ENCODE data around the gene PFKFB2.

PFKFB2 gene

DNA sequence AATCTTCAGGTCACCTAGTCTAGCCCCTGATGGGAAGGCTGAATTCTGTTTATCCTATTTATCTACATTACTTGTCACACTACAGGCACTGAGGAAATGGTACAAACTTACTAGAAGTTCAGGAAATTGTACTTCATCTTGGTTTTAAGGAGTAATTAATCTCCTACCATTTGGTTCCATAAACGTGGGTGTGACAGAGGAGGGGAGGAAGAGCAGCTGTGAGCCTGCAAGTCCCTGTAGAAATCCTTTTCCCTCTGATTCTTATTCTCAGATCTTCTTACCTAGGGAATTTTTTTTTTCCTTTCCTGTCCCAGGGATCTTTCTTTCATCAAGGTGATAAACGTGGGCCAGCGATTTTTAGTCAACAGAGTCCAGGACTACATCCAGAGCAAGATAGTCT is 14.1 kb downstream of the PFKFB2 start:
- no peak for DNase-seq (ENCODE audit: low spot score)

- DNase-seq (ENCODE audit: low spot score), result no peak
These were observed 14.6 kb downstream of the PFKFB2 start for GRCh38 chr1:207067665-207068064.

DNA sequence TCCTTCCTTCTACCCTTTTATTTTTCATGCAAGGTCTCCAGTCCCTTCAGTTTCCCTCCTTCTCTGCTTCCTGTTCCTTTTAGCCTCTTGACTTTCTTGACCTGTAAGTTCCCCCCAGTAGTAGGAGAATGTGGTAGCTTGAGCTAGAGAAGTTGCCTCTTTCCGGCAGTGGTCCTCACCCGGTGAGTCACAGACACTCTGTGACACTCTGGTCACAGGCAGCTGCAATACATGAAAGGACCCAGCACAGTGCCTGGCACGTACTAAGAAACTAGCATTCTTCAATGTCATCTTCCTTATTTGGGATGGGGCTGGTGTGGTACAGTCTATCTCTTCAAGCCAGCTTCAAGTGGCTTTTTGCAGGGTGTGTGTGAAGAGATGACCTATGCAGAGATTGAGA is 16.0 kb downstream of the PFKFB2 start:
- DNase-seq (ENCODE audit: low spot score), result no peak

DNA sequence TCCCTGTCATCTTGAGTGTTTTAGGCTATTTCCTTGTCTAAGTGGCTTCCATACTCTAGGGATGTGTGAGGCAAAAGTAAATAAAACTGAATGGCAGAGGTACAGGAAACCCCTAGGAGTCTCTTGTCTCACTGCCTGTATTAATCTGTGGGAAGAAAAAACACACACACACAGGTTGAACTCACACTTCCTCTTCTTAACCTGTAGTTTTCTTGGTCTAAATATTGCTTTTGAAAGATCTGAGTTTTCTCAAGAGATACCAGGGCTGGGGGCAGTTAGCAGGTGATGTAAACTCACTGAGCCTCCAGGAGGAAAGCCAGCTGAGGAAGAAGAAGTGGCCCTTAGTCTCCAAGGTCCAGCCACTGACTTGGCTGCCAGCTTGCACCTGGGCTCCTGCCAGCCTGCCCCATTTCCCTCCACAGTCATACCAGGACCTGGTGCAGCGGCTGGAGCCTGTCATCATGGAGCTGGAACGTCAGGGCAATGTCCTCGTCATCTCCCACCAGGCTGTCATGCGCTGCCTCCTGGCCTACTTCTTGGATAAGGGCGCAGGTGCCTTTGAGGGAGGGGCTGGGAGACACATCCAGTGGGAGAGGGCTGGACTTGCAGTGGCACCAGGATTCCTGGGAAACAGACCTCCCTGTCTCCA is 16.9 kb downstream of the PFKFB2 start:
- DNase-seq (ENCODE audit: low spot score), result no peak

GRCh38 chr1:207070811-207071210 is 17.7 kb downstream of the PFKFB2 start:
- no peak for DNase-seq (ENCODE audit: low spot score)

GRCh38 chr1:207071426-207071825 is 18.4 kb downstream of the PFKFB2 start:
- DNase-seq (ENCODE audit: low spot score), result no peak

- no peak for DNase-seq (ENCODE audit: low spot score)
These were observed 19.2 kb downstream of the PFKFB2 start for GRCh38 chr1:207072233-207072632.

DNA sequence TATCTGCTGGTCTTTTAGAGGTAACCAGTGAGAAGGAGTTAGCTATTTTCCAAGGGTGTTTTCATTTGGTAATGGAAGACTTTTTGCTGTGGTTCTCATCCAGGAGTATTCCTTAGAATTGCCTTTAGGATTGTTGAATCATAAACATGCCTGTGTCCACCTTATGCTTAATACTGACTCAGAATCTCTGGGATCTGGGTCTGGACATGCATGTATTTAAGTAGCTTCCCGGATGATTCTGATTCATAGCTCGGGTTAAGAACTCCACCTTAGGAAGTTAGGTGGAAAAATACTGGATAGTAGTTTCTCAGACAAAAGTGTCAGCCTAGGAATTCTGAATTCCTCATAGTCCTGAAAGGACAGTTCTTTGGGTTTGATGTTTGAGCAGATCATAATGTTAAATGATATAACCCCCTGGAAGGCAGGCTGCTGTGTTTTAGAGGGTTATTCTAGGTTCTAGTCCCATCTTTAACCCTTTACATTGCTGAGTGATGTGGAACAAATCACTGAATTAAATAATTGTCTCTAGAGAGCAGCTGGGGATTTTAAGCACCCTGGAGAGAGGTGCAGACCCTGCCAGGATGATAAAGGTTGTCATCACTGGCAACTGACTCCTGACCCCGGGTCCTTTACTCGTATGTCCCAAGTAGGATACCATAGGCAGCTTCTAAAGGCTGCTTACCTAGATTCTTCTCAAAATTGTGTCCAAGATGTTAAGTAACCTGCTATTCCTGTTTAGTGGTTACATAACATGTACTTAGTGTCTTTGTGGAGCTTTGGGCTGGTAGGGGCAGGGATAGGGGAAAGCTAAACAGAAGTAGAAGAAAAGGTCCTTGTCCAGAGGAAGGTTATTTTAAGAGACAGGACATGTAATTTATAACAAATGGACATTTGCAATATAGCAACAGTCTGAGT is 21.1 kb downstream of the PFKFB2 start:
- DNase-seq (ENCODE audit: low spot score), result no peak

DNA sequence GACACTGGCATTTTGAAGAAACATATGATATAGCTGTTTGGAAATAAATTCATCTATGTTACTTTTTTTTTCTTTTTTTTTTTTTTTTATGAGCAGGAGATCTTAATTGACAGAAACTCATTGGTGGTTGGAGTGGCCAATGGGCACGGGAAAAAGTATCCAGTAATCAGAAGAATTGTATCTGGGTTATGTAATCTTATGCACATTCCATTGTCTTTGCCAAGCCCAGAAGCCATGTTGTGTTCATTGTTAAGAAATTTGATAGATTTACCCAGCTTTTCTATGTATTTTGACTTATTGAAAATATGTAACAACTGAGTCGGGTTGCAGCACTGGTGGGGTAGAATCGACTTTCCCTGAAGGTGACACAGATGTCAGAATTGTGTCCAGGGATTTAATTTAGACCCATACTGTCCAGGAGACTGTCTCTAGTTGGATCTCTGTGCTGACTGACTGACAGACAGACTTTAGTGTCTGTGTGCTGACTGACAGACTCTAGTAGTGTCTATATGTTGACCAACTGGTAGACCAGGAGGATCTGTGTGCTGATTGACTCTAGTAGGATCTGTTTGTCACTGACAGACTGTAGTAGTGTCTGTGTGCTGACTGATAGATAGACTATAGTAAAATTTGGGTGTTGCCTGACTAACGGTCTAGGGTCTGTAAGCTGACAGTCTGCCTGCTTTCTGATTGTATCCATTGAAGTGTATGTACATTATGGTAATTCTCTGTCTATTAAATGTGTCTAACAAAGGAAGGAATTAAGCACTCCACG is 23.3 kb downstream of the PFKFB2 start:
- no peak for DNase-seq (ENCODE audit: low spot score)

GRCh38 chr1:207077012-207077411 is 23.9 kb downstream of the PFKFB2 start:
- DNase-seq (ENCODE audit: low spot score), result no peak

GRCh38 chr1:207077470-207078377 is 24.6 kb downstream of the PFKFB2 start:
- DNase-seq (ENCODE audit: low spot score), result peak; percentile 84

GRCh38 chr1:207078578-207079132 is 25.6 kb downstream of the PFKFB2 start:
- DNase-seq (ENCODE audit: low spot score), result no peak

DNA sequence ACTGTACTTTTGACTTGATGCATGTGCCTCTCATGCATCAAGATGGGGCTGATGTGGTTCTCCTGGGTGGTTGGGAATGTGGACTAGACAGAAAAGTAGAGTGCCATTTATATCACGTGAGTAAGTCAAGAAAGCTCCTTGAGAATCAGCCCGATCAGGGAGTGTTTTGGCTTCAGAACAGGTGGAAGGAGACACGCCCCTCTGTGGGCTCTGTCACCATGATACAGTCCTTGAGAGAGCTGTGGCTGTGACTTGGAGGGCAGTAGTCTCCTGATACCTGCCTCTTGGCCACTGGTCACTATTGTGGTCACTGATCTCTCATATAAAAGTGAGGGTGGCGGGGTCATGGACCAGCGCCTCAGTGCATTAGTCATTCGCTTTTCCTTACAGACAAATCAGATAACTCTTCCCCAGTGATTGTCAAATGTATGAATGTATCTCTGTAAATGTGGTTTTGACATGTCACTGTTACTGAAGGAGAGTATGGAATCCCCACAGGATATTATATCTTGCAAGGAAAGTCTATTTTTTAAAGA is 26.7 kb downstream of the PFKFB2 start:
- DNase-seq (ENCODE audit: low spot score), result no peak

- no peak for DNase-seq (ENCODE audit: low spot score)
These were observed 28.0 kb downstream of the PFKFB2 start for GRCh38 chr1:207081088-207081487.

- no peak for DNase-seq (ENCODE audit: low spot score)
These were observed 28.7 kb downstream of the PFKFB2 start for GRCh38 chr1:207081806-207082205.

- DNase-seq (ENCODE audit: low spot score), result no peak
These were observed 31.2 kb downstream of the PFKFB2 start for GRCh38 chr1:207084232-207084631.

GRCh38 chr1:207084701-207085180 is 31.7 kb downstream of the PFKFB2 start:
- DNase-seq (ENCODE audit: low spot score), result peak; percentile 67

DNA sequence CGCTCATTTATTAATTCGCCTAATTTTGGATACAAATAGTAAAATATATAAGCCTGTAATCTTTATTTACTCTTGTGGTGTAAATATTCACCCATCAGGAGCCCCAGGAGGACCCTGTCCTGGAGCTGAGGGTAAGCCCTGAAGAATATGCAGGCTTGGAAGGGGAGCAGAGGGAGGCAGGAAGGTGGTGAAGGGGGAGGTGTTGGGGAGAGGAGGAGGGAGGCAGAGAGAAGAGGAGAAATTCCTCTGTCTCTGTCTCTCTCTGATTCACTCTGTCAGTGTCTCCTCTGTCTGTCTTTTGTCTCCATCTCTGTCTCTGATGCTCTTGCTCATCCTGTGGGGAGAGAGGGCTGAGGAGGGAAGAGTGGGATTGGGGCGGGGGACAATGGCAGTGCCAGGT is 32.8 kb downstream of the PFKFB2 start:
- no peak for DNase-seq (ENCODE audit: low spot score)

DNA sequence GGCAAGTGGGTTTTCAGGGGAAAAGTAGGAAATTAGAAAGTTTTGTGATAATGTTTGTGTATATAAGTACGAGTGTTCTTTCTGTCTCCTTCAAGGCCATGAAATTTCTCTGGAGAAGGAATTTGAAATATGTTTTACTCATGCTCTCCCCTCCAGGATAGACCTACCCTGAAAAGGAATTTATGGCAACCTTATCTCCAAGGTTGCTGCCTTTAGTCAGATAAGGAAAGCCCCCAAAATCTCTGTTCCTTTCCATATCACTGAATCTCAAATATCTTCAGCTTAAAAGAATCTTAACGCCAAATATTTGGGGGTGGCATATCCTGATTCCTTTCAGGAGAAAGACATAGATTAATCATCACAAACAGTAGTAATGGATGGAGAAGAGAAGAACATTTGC is 35.1 kb downstream of the PFKFB2 start:
- no peak for DNase-seq (ENCODE audit: low spot score)

DNA sequence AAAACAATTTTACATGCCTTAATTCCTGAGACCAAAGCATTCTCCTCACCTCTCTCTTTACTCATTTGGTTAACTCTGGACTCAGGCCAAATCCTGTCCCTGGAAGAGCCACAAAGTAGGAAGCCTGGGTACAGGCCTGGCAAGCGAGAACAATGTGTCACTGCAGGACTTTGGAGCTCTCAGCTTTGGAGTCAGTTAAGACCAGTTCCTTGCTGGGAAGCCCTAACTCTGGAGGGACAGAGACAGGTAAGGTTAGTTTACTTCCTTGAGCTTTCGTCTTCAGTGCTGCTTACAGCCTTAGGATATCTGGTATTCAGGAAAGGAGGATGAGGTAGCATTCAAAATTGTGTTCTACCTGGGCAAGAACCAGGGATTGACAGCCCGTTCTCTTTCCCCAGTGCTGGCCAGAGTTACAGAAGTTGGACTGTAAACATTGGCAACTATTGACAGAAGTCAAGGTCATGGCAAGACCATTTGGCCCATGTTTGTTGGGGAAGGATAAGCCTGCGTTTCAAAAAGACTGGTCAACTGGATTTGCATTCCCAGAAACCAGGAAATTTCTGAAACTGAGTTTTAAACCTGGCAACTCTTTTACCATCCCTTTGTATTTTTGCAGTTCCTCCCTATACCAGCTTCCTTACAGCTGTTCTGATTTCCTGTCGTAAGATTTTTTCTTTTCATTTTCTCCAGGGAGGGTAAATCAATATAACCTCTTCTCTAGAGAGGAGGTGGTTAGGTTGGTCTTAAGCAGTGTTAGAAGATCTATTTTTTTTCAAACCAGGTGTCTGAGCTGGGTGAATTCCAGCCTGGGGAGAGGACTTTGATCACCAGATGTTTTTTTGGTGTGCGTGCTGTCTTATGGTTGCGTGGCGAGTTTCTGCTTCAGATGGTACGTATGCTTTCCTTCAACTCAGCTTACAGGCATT is 35.9 kb downstream of the PFKFB2 start, which contains the start of gene C4BPB:
Gene C4BPB (plus strand): TSS at position 160 of the 926 bp plus-strand sequence. CDS start 672 bp downstream, at position 832.
- no peak for DNase-seq (ENCODE audit: low spot score)
